HCT116 (cell line): ENCODE measurements around the gene SULT1B1.

Source experiments
- ATF3 ChIP-seq: IDR thresholded peaks from 2 replicates; pipeline ENCODE4 v1.6.1; 2012
- CTCF ChIP-seq, 3 experiments: fragments of 200-600 bp in 1 of 3; sonication (generic) in 1 of 3; IDR thresholded peaks in 2 of 3; conservative IDR thresholded peaks in 1 of 3; 2 replicates each; pipeline ENCODE4 v1.5.1; 2012 to 2017; ENCODE audit warnings: low read depth in 2 of 3, low read length in 2 of 3, antibody characterized with exemption in 1 of 3, borderline replicate concordance in 1 of 3, control low read depth in 1 of 3, mild to moderate bottlenecking in 1 of 3, mixed read lengths in 1 of 3, mixed run types in 1 of 3, moderate library complexity in 1 of 3; ENCODE audit not compliant: insufficient read depth in 1 of 3
- EZH2 ChIP-seq: fragments of 200-600 bp; sonication (generic); IDR thresholded peaks from 2 replicates; pipeline ENCODE4 v1.6.1; 2017; ENCODE audit warnings: antibody characterized with exemption, mixed run types
- EZH2phosphoT487 ChIP-seq: fragments of 200-600 bp; IDR thresholded peaks from 2 replicates; pipeline ENCODE4 v1.6.1; 2018; ENCODE audit warnings: antibody characterized with exemption, borderline replicate concordance
- FOSL1 ChIP-seq: IDR thresholded peaks from 2 replicates; pipeline ENCODE4 v1.6.1; 2012; ENCODE audit warnings: low read depth
- JUND ChIP-seq: IDR thresholded peaks from 2 replicates; pipeline ENCODE4 v1.6.1; 2012
- POLR2A ChIP-seq: IDR thresholded peaks from 2 replicates; pipeline ENCODE4 v1.7.0; 2011; ENCODE audit warnings: borderline replicate concordance; ENCODE audit not compliant: insufficient read depth, insufficient read length; ENCODE audit errors: extremely low read depth
- POLR2AphosphoS5 ChIP-seq: IDR thresholded peaks from 2 replicates; pipeline ENCODE4 v1.6.1; 2011; ENCODE audit warnings: mild to moderate bottlenecking, low read depth, low read length, moderate library complexity
- REST ChIP-seq: IDR thresholded peaks from 2 replicates; pipeline ENCODE4 v1.6.1; 2012; ENCODE audit warnings: low read depth
- ZFX ChIP-seq: fragments of 450-650 bp; IDR thresholded peaks from 2 replicates; pipeline ENCODE4 v1.6.1; 2017
- ZNF274 ChIP-seq: fragments of 200-500 bp; sonication (Bioruptor generic); IDR thresholded peaks from 2 replicates; pipeline ENCODE4 v1.6.1; 2014; ENCODE audit warnings: mild to moderate bottlenecking, low read depth, low read length, inconsistent platforms

- TF ChIP-seq POLR2A (no peak), FOSL1 (no peak), ZFX (no peak), CTCF (IDR thresholded peaks at IDR 0.05 in 2 of 3, conservative IDR thresholded peaks at IDR 0.05 in 1 of 3; ENCODE audit: borderline replicate concordance in 1 of 3, insufficient read depth in 1 of 3, low read depth in 2 of 3, low read length in 2 of 3) (no peak), POLR2AphosphoS5 (no peak), ZNF274 (no peak), EZH2phosphoT487 (no peak), JUND (no peak), EZH2 (no peak), ATF3 (no peak), REST (no peak)
Measured at GRCh38 chr4:69744157-69744478, 16.3 kb downstream of the SULT1B1 start.
